Thoracic aorta (tissue), 2 donors: ENCODE data around the gene TMEM119. TPM values are rescaled to one million over a fixed set of nuclear protein-coding genes. Genes with fewer than 3 reads are reported as not detected.

Source experiments
- ATAC-seq: fragments of 150-250 bp; one replicate; pipeline ENCODE4 v1.8.0; 2017; ENCODE audit warnings: low read depth; ENCODE audit not compliant: insufficient number of reproducible peaks, low FRiP score
- DNase-seq: peaks from one replicate; pipeline ENCODE4 v3.0.0-alpha.2; 2020; ENCODE audit warnings: low spot score
- H3K27ac ChIP-seq, 2 donors: fragments of 200-600 bp; sonication (generic); 1 replicate in 1 of 2; 2 replicates in 1 of 2; pipeline ENCODE4 v1.5.1; 2016; ENCODE audit warnings: mild to moderate bottlenecking in 2 of 2, moderate library complexity in 2 of 2
- H3K27me3 ChIP-seq: fragments of 200-600 bp; sonication (generic); replicated peaks from 2 replicates; pipeline ENCODE4 v1.6.0; 2016; ENCODE audit warnings: mild to moderate bottlenecking; ENCODE audit not compliant: insufficient read depth
- H3K36me3 ChIP-seq: fragments of 200-600 bp; sonication (generic); one replicate; pipeline ENCODE4 v1.5.1; 2016
- H3K4me1 ChIP-seq, 2 donors: fragments of 200-600 bp; sonication (generic); 1 replicate in 1 of 2; 2 replicates in 1 of 2; pipeline versions ENCODE4 v1.5.1 to v1.6.0; 2016; ENCODE audit warnings: low read depth in 2 of 2, mild to moderate bottlenecking in 1 of 2; ENCODE audit not compliant: control insufficient read depth in 1 of 2
- H3K4me3 ChIP-seq: fragments of 200-600 bp; sonication (generic); 2 replicates; pipeline ENCODE4 v1.5.1; 2016; ENCODE audit warnings: mild to moderate bottlenecking
- H3K9me3 ChIP-seq: fragments of 200-600 bp; sonication (generic); 2 replicates; pipeline ENCODE4 v1.5.1; 2016
- CTCF ChIP-seq: fragments of 200-600 bp; sonication (generic); IDR thresholded peaks from one replicate; pipeline ENCODE4 v1.5.1; 2019; ENCODE audit warnings: antibody characterized with exemption
- total RNA-seq, 2 donors: library from RNA; depleted of rRNA; stranded (reverse); fragments of >200 nt; gene quantifications; one replicate each; pipeline versions ENCODE4 v1.1.0 to v1.2.3, GENCODE V29; 2016

TMEM119 gene
- total RNA-seq, 2 donors from 2014 or later = 4.1 to 4.6 TPM

- Histone ChIP-seq H3K36me3 (no peaks in the 10 kb centered on the region), H3K27me3 (no peaks in the 10 kb centered on the region), H3K9me3 (no peaks in the 10 kb centered on the region), H3K4me1 (no peaks in the 10 kb centered on the region), H3K27ac (no peak overlapping the region), H3K4me3 (no peak overlapping the region)
- TF ChIP-seq CTCF = no peak
- DNase-seq (no peak), ATAC-seq (no peak)
These were observed 19.3 kb upstream of the TMEM119 start for GRCh38 chr12:108616941-108617858.

- no peak overlapping the region for H3K4me3 ChIP-seq
- no peaks in the 10 kb centered on the region for H3K36me3 ChIP-seq
- H3K9me3 ChIP-seq = no peaks in the 10 kb centered on the region
- H3K27me3 ChIP-seq = no peaks in the 10 kb centered on the region
- no peak for DNase-seq
- ATAC-seq = no peak
- TF ChIP-seq CTCF = no peak
- H3K4me1 ChIP-seq = no peaks in the 10 kb centered on the region
- no peak overlapping the region for H3K27ac ChIP-seq
These were observed 18.5 kb upstream of the TMEM119 start for GRCh38 chr12:108616359-108616758.

GRCh38 chr12:108615918-108616317 is 18.0 kb upstream of the TMEM119 start:
- no peak overlapping the region for H3K27ac ChIP-seq
- H3K27me3 ChIP-seq = no peaks in the 10 kb centered on the region
- H3K36me3 ChIP-seq = no peaks in the 10 kb centered on the region
- no peak for TF ChIP-seq CTCF
- H3K4me3 ChIP-seq = no peak overlapping the region
- H3K9me3 ChIP-seq = no peaks in the 10 kb centered on the region
- DNase-seq (no peak), ATAC-seq (no peak)
- no peaks in the 10 kb centered on the region for H3K4me1 ChIP-seq

- Histone ChIP-seq H3K27ac (no peak overlapping the region), H3K36me3 (no peaks in the 10 kb centered on the region), H3K4me3 (no peak overlapping the region), H3K4me1 (peaks cover 0 to 6% of the 10 kb centered on the region in 2 donors), H3K27me3 (no peaks in the 10 kb centered on the region), H3K9me3 (no peaks in the 10 kb centered on the region)
- TF ChIP-seq CTCF = no peak
- DNase-seq = no peak
- no peak for ATAC-seq
These were observed 16.8 kb upstream of the TMEM119 start for GRCh38 chr12:108614639-108615038.

GRCh38 chr12:108614041-108614440 is 16.2 kb upstream of the TMEM119 start:
- ATAC-seq (no peak), DNase-seq (no peak)
- no peaks in the 10 kb centered on the region for H3K9me3 ChIP-seq
- TF ChIP-seq CTCF = no peak
- no peaks in the 10 kb centered on the region for H3K36me3 ChIP-seq
- H3K4me3 ChIP-seq = no peak overlapping the region
- H3K27me3 ChIP-seq = no peaks in the 10 kb centered on the region
- H3K27ac ChIP-seq = no peak overlapping the region
- H3K4me1 ChIP-seq = peaks cover 0 to 11% of the 10 kb centered on the region in 2 donors
